ENCODE data around the gene NOS2. TPM values are rescaled to one million over a fixed set of nuclear protein-coding genes. Genes with fewer than 3 reads are reported as not detected.
"Not testable (repeated sequence)": the region's sequence is repeated elsewhere in the genome, so short reads cannot be mapped to it uniquely, and the experiment has no call there.

The NOS2 gene
- total RNA-seq, 4 donors from 2014 or later: 0.40 to 20.3 (median 2.2) TPM

DNA sequence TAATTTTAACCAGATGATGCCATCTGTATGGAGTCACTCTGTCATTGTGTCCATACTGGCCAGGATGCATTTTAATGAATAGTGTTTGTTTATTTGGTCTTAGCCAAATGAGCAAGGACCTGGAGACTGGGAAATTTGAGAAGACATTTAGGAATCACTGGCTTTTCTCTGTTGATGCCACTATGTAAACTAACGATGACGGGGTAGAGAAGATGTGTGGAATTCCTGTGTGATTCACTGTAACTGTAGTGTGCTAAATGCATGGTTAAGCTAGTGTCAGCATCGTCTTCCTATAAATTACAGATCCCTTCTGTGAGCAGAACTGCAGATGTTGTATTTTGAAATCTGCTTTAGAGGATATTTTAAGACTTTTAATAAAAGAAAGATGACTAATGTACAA lies 66.6 kb downstream of the NOS2 start:
- Histone ChIP-seq H3K36me3 (no peaks in the 10 kb centered on the region), H3K27me3 (peaks cover 18% of the 10 kb centered on the region), H3K27ac (no peak overlapping the region), H3K9me3 (no peaks in the 10 kb centered on the region), H3K4me3 (no peak overlapping the region), H3K4me1 (no peaks in the 10 kb centered on the region)
- intact Hi-C loops (cut with DNase I; ENCODE audit: low total_unique reads) (no loop called here), in situ Hi-C loops (cut with MboI; ENCODE audit: low pct_ligation_motif_present in 1 of 4, low pct_unique_long_range_greater_than_20kb in 1 of 4, low sequenced_read_pairs in 3 of 4) (loop anchor here in 2 of 4 donors (10.0 to 25.0 kb wide), 2 partner anchors 59 to 371 kb away; no protein-coding TSS in a partner anchor)
- no peak for TF ChIP-seq EP300 (IDR thresholded peaks at IDR 0.05; ENCODE audit: low read depth)
- no peak for TF ChIP-seq POLR2AphosphoS5 (IDR thresholded peaks at IDR 0.05)
- TF ChIP-seq, protein P1, sequence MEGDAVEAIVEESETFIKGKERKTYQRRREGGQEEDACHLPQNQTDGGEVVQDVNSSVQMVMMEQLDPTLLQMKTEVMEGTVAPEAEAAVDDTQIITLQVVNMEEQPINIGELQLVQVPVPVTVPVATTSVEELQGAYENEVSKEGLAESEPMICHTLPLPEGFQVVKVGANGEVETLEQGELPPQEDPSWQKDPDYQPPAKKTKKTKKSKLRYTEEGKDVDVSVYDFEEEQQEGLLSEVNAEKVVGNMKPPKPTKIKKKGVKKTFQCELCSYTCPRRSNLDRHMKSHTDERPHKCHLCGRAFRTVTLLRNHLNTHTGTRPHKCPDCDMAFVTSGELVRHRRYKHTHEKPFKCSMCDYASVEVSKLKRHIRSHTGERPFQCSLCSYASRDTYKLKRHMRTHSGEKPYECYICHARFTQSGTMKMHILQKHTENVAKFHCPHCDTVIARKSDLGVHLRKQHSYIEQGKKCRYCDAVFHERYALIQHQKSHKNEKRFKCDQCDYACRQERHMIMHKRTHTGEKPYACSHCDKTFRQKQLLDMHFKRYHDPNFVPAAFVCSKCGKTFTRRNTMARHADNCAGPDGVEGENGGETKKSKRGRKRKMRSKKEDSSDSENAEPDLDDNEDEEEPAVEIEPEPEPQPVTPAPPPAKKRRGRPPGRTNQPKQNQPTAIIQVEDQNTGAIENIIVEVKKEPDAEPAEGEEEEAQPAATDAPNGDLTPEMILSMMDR (IDR thresholded peaks at IDR 0.05): no peak
- no peak for TF ChIP-seq POLR2A (IDR thresholded peaks at IDR 0.05)
- WGBS, 2 donors (ENCODE audit: low coverage in 1 of 2): 19 to 56% methylated on average over 3 of the region's 3 CpGs
- no peak for DNase-seq

DNA sequence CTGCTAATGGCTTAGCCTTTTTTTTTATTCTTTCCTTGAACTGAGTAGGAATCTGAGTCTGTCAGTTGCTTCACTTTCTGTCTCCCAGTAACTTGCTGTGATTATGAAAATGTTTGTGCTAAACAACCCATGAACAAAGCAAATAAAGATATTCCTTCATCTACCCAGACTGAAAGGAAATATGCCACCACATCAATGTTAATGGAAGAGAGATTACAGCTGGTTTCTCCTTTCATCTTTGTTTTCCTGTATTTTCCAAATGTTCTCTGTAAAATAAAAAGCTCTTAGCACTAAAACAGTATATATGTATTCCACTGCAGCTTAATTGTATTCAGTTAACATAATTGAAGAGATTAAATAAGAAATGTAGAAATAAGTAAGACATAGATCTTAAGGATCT lies 67.6 kb downstream of the NOS2 start:
- in situ Hi-C loops (cut with MboI; ENCODE audit: low pct_ligation_motif_present in 1 of 4, low pct_unique_long_range_greater_than_20kb in 1 of 4, low sequenced_read_pairs in 3 of 4): loop anchor here in 2 of 4 donors (10.0 to 25.0 kb wide), 2 partner anchors 58 to 370 kb away; no protein-coding TSS in a partner anchor
- H3K4me3 ChIP-seq; intact Hi-C loops (cut with DNase I; ENCODE audit: low total_unique reads); H3K4me1 ChIP-seq; H3K36me3 ChIP-seq; H3K9me3 ChIP-seq; H3K27ac ChIP-seq; DNase-seq: not testable (repeated sequence)
- H3K27me3 ChIP-seq: peaks cover 18% of the 10 kb centered on the region

- H3K9me3 ChIP-seq; DNase-seq; H3K27me3 ChIP-seq; H3K4me3 ChIP-seq; H3K4me1 ChIP-seq; intact Hi-C loops (cut with DNase I; ENCODE audit: low total_unique reads); H3K27ac ChIP-seq; H3K36me3 ChIP-seq: not testable (repeated sequence)
- WGBS, 2 donors (ENCODE audit: low coverage in 1 of 2): 76 to 88% methylated on average over 3 to 6 of the region's 6 CpGs
- in situ Hi-C loops (cut with MboI; ENCODE audit: low pct_ligation_motif_present in 1 of 4, low pct_unique_long_range_greater_than_20kb in 1 of 4, low sequenced_read_pairs in 3 of 4): loop anchor here in 1 of 4 donors (25.0 kb wide), 1 partner anchor 364 kb away; no protein-coding TSS in a partner anchor
Measured at GRCh38 chr17:27725982-27726381, 74.3 kb downstream of the NOS2 start.

DNA sequence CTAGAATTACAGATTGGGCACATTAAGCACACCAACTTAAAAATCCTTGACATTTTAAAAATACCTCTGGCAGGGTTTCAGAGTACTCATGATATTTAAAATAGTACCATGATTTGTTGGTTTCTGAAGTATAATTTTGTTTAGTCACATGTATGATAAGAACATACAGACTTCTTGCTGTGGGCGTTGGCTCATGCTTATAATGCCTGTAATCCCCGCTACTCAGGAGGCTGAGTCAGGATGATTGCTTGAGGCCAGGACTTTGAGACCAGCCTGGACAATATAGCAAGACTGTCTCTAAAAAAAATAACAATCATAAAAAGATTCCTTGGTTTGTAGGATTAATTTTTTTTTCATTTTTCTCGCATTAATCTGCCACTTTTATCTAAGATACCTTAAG lies 78.5 kb downstream of the NOS2 start:
- H3K36me3 ChIP-seq: no peaks in the 10 kb centered on the region
- intact Hi-C loops (cut with DNase I; ENCODE audit: low total_unique reads): no loop called here
- TF ChIP-seq POLR2AphosphoS5 (IDR thresholded peaks at IDR 0.05) (no peak), POLR2A (IDR thresholded peaks at IDR 0.05) (no peak), EP300 (IDR thresholded peaks at IDR 0.05; ENCODE audit: low read depth) (no peak)
- TF ChIP-seq, protein P1 (IDR thresholded peaks at IDR 0.05): no peak
- H3K27me3 ChIP-seq: no peaks in the 10 kb centered on the region
- in situ Hi-C loops (cut with MboI; ENCODE audit: low pct_ligation_motif_present in 1 of 4, low pct_unique_long_range_greater_than_20kb in 1 of 4, low sequenced_read_pairs in 3 of 4): no loop called here
- 42 to 65% methylated on average over 3 of the region's 3 CpGs for WGBS, 2 donors (ENCODE audit: low coverage in 1 of 2)
- H3K4me3 ChIP-seq: no peak overlapping the region
- no peak for DNase-seq
- no peaks in the 10 kb centered on the region for H3K4me1 ChIP-seq
- no peaks in the 10 kb centered on the region for H3K9me3 ChIP-seq
- no peak overlapping the region for H3K27ac ChIP-seq

Small RNA genes within 50 kb of the gene (small RNA-seq; reads per million reads assigned to genes)
- gene AC130289.1 (0 reads per million in 4 donors), gene AC130289.2 (0 reads per million in 4 donors)

Other genes with a start within 250 kb of the NOS2 start
- 100 to 1,000 TPM; 245 to 463 (median 368) TPM for gene LGALS9, start 169.3 kb downstream of the NOS2 start, total RNA-seq
- gene LYRM9, start 92.8 kb upstream of the NOS2 start, total RNA-seq: 10 to 100 TPM in 3 of 4 donors, 1 to 10 TPM in 1; 2.6 to 33.0 (median 12.1) TPM
- 10 to 100 TPM in 3 of 4 donors, 1 to 10 TPM in 1; 6.2 to 40.5 (median 29.9) TPM for gene NLK, start 242.1 kb upstream of the NOS2 start, total RNA-seq

All from transverse colon (tissue), 4 donors.